Mucosa of gallbladder (tissue), 1 donor: ENCODE measurements around the gene DEDD. TPM values are rescaled to one million over a fixed set of nuclear protein-coding genes. Genes with fewer than 3 reads are reported as not detected.

ENCODE experiments used
- DNase-seq: peaks from one replicate; pipeline ENCODE4 v3.0.0-alpha.2; 2020; ENCODE audit warnings: low spot score
- total RNA-seq: library from RNA; stranded (reverse); gene quantifications from one replicate; pipeline ENCODE4 v1.2.1, GENCODE V29; 2021
- donor health status: DM: no; HTN: no; CAD: no.

Gene DEDD
- 38.7 TPM for total RNA-seq

GRCh38 chr1:161132410-161133219 lies at the start of gene DEDD:
Gene DEDD, minus strand, starts transcription at chr1:161132667. Its CDS starts 8,205 bp downstream, at chr1:161124462.
- peak; percentile 92 for DNase-seq

- no peak for DNase-seq
Observed at GRCh38 chr1:161182214-161182613, 49.7 kb upstream of the DEDD start.

GRCh38 chr1:161180639-161181038 lies 48.2 kb upstream of the DEDD start:
- DNase-seq = no peak

- no peak for DNase-seq
Observed at GRCh38 chr1:161179698-161180097, 47.2 kb upstream of the DEDD start.

GRCh38 chr1:161177936-161178244 lies 45.4 kb upstream of the DEDD start:
- DNase-seq = no peak

GRCh38 chr1:161177112-161177935 lies 44.9 kb upstream of the DEDD start, which contains the start of gene B4GALT3:
Gene B4GALT3, minus strand, starts transcription at chr1:161177507. Its CDS starts 1,447 bp downstream, at chr1:161176060.
- DNase-seq = peak; percentile 89

GRCh38 chr1:161176468-161177111 lies 44.1 kb upstream of the DEDD start:
- DNase-seq = no peak

- no peak for DNase-seq
Observed at GRCh38 chr1:161175771-161176453, 43.4 kb upstream of the DEDD start.

GRCh38 chr1:161174911-161175310 lies 42.4 kb upstream of the DEDD start:
- no peak for DNase-seq

GRCh38 chr1:161173711-161174110 lies 41.2 kb upstream of the DEDD start:
- no peak for DNase-seq

GRCh38 chr1:161172776-161173376 lies 40.4 kb upstream of the DEDD start:
- peak; percentile 27 for DNase-seq

- no peak for DNase-seq
Observed at GRCh38 chr1:161172349-161172748, 39.9 kb upstream of the DEDD start.

GRCh38 chr1:161171696-161172095 lies 39.2 kb upstream of the DEDD start:
- no peak for DNase-seq

- DNase-seq = no peak
Observed at GRCh38 chr1:161171191-161171590, 38.7 kb upstream of the DEDD start.

- no peak for DNase-seq
Observed at GRCh38 chr1:161168906-161169305, 36.4 kb upstream of the DEDD start.

- no peak for DNase-seq
Observed at GRCh38 chr1:161166669-161167548, 34.4 kb upstream of the DEDD start.

- DNase-seq = peak; percentile 97
Observed at GRCh38 chr1:161165742-161166668, 33.5 kb upstream of the DEDD start, which contains the start of gene PPOX. Gene PPOX, plus strand, starts transcription at chr1:161166426. Its CDS starts 422 bp downstream, at chr1:161166848.

GRCh38 chr1:161164901-161165610 lies 32.6 kb upstream of the DEDD start:
- DNase-seq = no peak
